ENCODE results near the gene MAGI1. TPM values are rescaled to one million over a fixed set of nuclear protein-coding genes. Genes with fewer than 3 reads are reported as not detected.

Gene MAGI1
- total RNA-seq, 1 experiment from 2014 or later = 38.6 TPM

- Histone ChIP-seq H3K4me1 (ENCODE audit: control insufficient read depth in 1 of 2, insufficient read depth in 2 of 2, low read length in 2 of 2) (peaks cover 0 to 3% of the 10 kb centered on the region in 2 experiments; a peak in 1 of 4 replicates), H3K9me2 (ENCODE audit: insufficient read depth) (no peaks in the 10 kb centered on the region; the same call in 1 of the 2 replicates), H3K4me3 (replicated peaks in 1 of 2; ENCODE audit: low read depth in 1 of 2, low read length in 2 of 2) (no peak overlapping the region), H3K9ac (ENCODE audit: low read length) (no peak overlapping the region), H3K9me3 (ENCODE audit: control insufficient read depth in 1 of 2, insufficient read depth in 1 of 2, low read depth in 1 of 2, low read length in 2 of 2) (no peaks in the 10 kb centered on the region), H3K79me2 (ENCODE audit: insufficient read depth, low read length) (no peaks in the 10 kb centered on the region), H2AFZ (ENCODE audit: low read depth, low read length, poor library complexity, severe bottlenecking) (no peak overlapping the region), H3K27me3 (ENCODE audit: insufficient read depth, low read length) (no peaks in the 10 kb centered on the region), H3K36me3 (ENCODE audit: control insufficient read depth in 1 of 2, insufficient read depth in 2 of 2, low read length in 2 of 2) (no peaks in the 10 kb centered on the region), H3K27ac (ENCODE audit: low read depth, low read length) (no peak overlapping the region), H3K4me2 (ENCODE audit: low read length) (no peak overlapping the region), H4K20me1 (ENCODE audit: insufficient read depth) (no peaks in the 10 kb centered on the region)
- DNase-seq (ENCODE audit: low read depth, low spot score) (no peak), ATAC-seq (no peak)
- BruUV-seq (replicated peaks) = no TSS peak
- ChIA-PET POLR2A (no interaction called here), RAD21 (ENCODE audit: low non-redundant PET in 1 of 2, low total read pairs in 2 of 2, uncharacterized antibody in 2 of 2, unreplicated experiment in 2 of 2) (no interaction called here), CTCF (no interaction called here)
- intact Hi-C loops (cut with micrococcal nuclease) = no loop called here
- TF ChIP-seq EZH2 (IDR thresholded peaks at IDR 0.05) (no peak), ZBTB33 (IDR thresholded peaks at IDR 0.05; ENCODE audit: extremely low read depth, insufficient replicate concordance, low read length) (no peak), ZFX (IDR thresholded peaks at IDR 0.05) (no peak), ZNF274 (IDR thresholded peaks at IDR 0.05; ENCODE audit: low read depth, low read length) (no peak), RAD21 (IDR thresholded peaks at IDR 0.05; ENCODE audit: low read depth) (no peak), JUND (IDR thresholded peaks at IDR 0.05) (no peak), SP1 (IDR thresholded peaks at IDR 0.05; ENCODE audit: low read depth) (no peak), CEBPB (IDR thresholded peaks at IDR 0.05; ENCODE audit: low read depth) (no peak), ATF3 (IDR thresholded peaks at IDR 0.05) (no peak), FOSL1 (IDR thresholded peaks at IDR 0.05; ENCODE audit: low read depth) (no peak), EZH2phosphoT487 (IDR thresholded peaks at IDR 0.05; ENCODE audit: borderline replicate concordance) (no peak), TCF7L2 (IDR thresholded peaks at IDR 0.05; ENCODE audit: borderline replicate concordance, extremely low read depth, insufficient read depth, insufficient read length) (no peak), SIN3A (IDR thresholded peaks at IDR 0.05; ENCODE audit: low read depth) (no peak)
- TF ChIP-seq, protein P1, sequence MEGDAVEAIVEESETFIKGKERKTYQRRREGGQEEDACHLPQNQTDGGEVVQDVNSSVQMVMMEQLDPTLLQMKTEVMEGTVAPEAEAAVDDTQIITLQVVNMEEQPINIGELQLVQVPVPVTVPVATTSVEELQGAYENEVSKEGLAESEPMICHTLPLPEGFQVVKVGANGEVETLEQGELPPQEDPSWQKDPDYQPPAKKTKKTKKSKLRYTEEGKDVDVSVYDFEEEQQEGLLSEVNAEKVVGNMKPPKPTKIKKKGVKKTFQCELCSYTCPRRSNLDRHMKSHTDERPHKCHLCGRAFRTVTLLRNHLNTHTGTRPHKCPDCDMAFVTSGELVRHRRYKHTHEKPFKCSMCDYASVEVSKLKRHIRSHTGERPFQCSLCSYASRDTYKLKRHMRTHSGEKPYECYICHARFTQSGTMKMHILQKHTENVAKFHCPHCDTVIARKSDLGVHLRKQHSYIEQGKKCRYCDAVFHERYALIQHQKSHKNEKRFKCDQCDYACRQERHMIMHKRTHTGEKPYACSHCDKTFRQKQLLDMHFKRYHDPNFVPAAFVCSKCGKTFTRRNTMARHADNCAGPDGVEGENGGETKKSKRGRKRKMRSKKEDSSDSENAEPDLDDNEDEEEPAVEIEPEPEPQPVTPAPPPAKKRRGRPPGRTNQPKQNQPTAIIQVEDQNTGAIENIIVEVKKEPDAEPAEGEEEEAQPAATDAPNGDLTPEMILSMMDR (IDR thresholded peaks at IDR 0.05 in 2 of 3, conservative IDR thresholded peaks at IDR 0.05 in 1 of 3; ENCODE audit: borderline replicate concordance in 1 of 3, insufficient read depth in 1 of 3, low read depth in 2 of 3, low read length in 2 of 3) = no peak
- TF ChIP-seq, protein P2, sequence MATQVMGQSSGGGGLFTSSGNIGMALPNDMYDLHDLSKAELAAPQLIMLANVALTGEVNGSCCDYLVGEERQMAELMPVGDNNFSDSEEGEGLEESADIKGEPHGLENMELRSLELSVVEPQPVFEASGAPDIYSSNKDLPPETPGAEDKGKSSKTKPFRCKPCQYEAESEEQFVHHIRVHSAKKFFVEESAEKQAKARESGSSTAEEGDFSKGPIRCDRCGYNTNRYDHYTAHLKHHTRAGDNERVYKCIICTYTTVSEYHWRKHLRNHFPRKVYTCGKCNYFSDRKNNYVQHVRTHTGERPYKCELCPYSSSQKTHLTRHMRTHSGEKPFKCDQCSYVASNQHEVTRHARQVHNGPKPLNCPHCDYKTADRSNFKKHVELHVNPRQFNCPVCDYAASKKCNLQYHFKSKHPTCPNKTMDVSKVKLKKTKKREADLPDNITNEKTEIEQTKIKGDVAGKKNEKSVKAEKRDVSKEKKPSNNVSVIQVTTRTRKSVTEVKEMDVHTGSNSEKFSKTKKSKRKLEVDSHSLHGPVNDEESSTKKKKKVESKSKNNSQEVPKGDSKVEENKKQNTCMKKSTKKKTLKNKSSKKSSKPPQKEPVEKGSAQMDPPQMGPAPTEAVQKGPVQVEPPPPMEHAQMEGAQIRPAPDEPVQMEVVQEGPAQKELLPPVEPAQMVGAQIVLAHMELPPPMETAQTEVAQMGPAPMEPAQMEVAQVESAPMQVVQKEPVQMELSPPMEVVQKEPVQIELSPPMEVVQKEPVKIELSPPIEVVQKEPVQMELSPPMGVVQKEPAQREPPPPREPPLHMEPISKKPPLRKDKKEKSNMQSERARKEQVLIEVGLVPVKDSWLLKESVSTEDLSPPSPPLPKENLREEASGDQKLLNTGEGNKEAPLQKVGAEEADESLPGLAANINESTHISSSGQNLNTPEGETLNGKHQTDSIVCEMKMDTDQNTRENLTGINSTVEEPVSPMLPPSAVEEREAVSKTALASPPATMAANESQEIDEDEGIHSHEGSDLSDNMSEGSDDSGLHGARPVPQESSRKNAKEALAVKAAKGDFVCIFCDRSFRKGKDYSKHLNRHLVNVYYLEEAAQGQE (IDR thresholded peaks at IDR 0.05; ENCODE audit: low read depth) = no peak
- TF ChIP-seq, protein P3, sequence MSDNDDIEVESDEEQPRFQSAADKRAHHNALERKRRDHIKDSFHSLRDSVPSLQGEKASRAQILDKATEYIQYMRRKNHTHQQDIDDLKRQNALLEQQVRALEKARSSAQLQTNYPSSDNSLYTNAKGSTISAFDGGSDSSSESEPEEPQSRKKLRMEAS (IDR thresholded peaks at IDR 0.05) = no peak
Observed at GRCh38 chr3:65776081-65776480, 262.6 kb downstream of the MAGI1 start.
